K562 (cell line): ENCODE results near the gene HIVEP2.

Experiments used
- CEBPB ChIP-seq: fragments of 450-650 bp; IDR thresholded peaks from 2 replicates; pipeline ENCODE4 v1.6.1; 2016; ENCODE audit warnings: missing genetic modification characterization, missing compliant biosample characterization
- HOXB6 ChIP-seq: fragments of 250-450 bp; sonication (Bioruptor Pico); IDR thresholded peaks from 2 replicates; pipeline ENCODE4 v1.5.1; 2022; ENCODE audit warnings: mild to moderate bottlenecking, borderline replicate concordance
- MAFF ChIP-seq: IDR thresholded peaks from 2 replicates; pipeline ENCODE4 v1.6.1; 2012; ENCODE audit warnings: low read length, improper control_type of control experiment
- MYC ChIP-seq, 2 experiments: fragments of 250-450 bp in 1 of 2; sonication (Bioruptor Pico) in 1 of 2; IDR thresholded peaks; 2 replicates each; pipeline versions ENCODE4 v1.5.1 to v1.6.1; 2012 to 2021; ENCODE audit warnings: low read depth in 2 of 2, borderline replicate concordance in 1 of 2, improper control_type of control experiment in 1 of 2, low read length in 1 of 2, mild to moderate bottlenecking in 1 of 2, moderate library complexity in 1 of 2
- NR2C2 ChIP-seq, 2 experiments: fragments of 200-800 bp in 1 of 2; sonication (Bioruptor generic) in 1 of 2; sonication (generic) in 1 of 2; formaldehyde crosslinking in 1 of 2; IDR thresholded peaks; 2 replicates each; pipeline versions ENCODE4 v1.6.1 to v1.8.0; 2016 to 2022; ENCODE audit warnings: mild to moderate bottlenecking in 1 of 2, missing compliant biosample characterization in 1 of 2, missing genetic modification characterization in 1 of 2, missing genetic modification reagents in 1 of 2
- RAD21 ChIP-seq, 2 experiments: fragments of 250-450 bp in 1 of 2; fragments of 450-650 bp in 1 of 2; sonication (Bioruptor Pico) in 1 of 2; formaldehyde crosslinking in 1 of 2; IDR thresholded peaks in 1 of 2; conservative IDR thresholded peaks in 1 of 2; 2 replicates each; pipeline versions ENCODE4 v1.4.0 to v1.8.0; 2020 to 2022; ENCODE audit warnings: mild to moderate bottlenecking in 2 of 2, moderate library complexity in 1 of 2
- RFX5 ChIP-seq: IDR thresholded peaks from 2 replicates; pipeline ENCODE4 v1.6.1; 2011; ENCODE audit warnings: low read depth, mild to moderate bottlenecking, improper control_type of control experiment, low read length
- SP1 ChIP-seq: sonication (generic); formaldehyde crosslinking; IDR thresholded peaks from 2 replicates; pipeline ENCODE4 v1.8.1; 2022; ENCODE audit warnings: mild to moderate bottlenecking, missing genetic modification reagents
- ZNF184 ChIP-seq: sonication (generic); formaldehyde crosslinking; IDR thresholded peaks from 2 replicates; pipeline ENCODE4 v1.5.0; 2020; ENCODE audit warnings: missing genetic modification reagents
- TF ChIP-seq, protein P1 (sequence below), 3 experiments: IDR thresholded peaks in 2 of 3; conservative IDR thresholded peaks in 1 of 3; 2 replicates each; pipeline ENCODE4 v1.5.1; 2011 to 2012; ENCODE audit warnings: low read length in 3 of 3, mild to moderate bottlenecking in 3 of 3, control low read depth in 2 of 3, improper control_type of control experiment in 1 of 3, inconsistent platforms in 1 of 3, low read depth in 1 of 3, mixed read lengths in 1 of 3, moderate library complexity in 1 of 3; ENCODE audit not compliant: insufficient read depth in 2 of 3
- TF ChIP-seq, protein P2 (sequence below): fragments of 450-650 bp; conservative IDR thresholded peaks from 2 replicates; pipeline ENCODE4 v1.6.1; 2016; ENCODE audit warnings: missing genetic modification characterization, low read depth, mild to moderate bottlenecking, control low read depth, missing compliant biosample characterization
- TF ChIP-seq, protein P3 (sequence below), 2 experiments: fragments of 200-800 bp in 1 of 2; sonication (Bioruptor generic) in 1 of 2; sonication (generic) in 1 of 2; formaldehyde crosslinking in 1 of 2; IDR thresholded peaks in 1 of 2; conservative IDR thresholded peaks in 1 of 2; 2 replicates each; pipeline versions ENCODE4 v1.5.0 to v1.6.1; 2016 to 2020; ENCODE audit warnings: missing compliant biosample characterization in 1 of 2, missing genetic modification characterization in 1 of 2, missing genetic modification reagents in 1 of 2
- TF ChIP-seq, protein P4 (sequence below): conservative IDR thresholded peaks from 2 replicates; pipeline ENCODE4 v1.6.1; 2011; ENCODE audit warnings: low read depth, mild to moderate bottlenecking, low read length; ENCODE audit not compliant: control insufficient read depth
- TF ChIP-seq, protein P5 (sequence below): fragments of 450-650 bp; IDR thresholded peaks from 2 replicates; pipeline ENCODE4 v1.6.1; 2017; ENCODE audit warnings: mild to moderate bottlenecking, moderate library complexity

DNA sequence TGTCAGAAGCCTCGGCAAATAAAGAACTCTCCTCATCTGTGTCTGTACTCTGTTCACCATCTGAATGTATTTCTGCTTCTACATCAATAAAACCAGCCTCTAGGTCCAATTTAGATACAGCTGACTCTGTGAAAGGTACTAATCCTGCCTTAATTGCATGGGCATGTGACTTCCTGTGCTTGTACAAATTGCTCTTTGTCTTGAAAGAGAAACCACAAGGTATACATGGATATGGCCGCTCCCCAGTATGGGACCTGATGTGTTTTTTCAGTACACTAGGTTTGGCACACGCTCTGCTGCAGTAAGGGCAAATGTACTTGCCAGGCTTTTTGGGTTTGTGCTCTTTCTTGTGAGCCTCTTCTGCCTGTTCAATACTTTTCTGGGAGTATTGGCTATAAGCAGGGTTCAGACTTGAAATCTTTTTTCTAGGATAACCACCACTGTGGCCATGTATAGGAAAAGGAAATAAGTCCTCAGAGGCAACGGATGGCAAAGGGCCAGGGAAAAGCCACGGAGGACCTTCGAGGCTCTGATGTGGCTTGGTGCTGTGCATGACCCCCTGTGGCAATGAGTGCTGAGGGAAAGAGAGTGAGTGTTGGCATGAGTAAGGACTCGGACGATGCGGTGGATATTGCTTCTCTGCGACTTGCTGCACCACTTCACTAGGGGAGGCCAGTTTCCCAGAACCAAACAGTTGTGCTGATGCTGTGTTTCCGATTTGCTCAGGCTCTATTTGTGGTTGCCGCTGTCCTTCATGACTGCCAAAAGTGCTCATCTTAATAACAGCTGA is 170.9 kb downstream of the HIVEP2 start:
- TF ChIP-seq CEBPB (tag), result no peak
- no peak for TF ChIP-seq NR2C2 (CRISPR knock-in tag; IDR thresholded peaks at IDR 0.05)
- no peak for TF ChIP-seq NR2C2 (tag; IDR thresholded peaks at IDR 0.05)
- no peak for TF ChIP-seq MAFF
- no peak for TF ChIP-seq SP1 (CRISPR knock-in tag)
- TF ChIP-seq, protein P1, sequence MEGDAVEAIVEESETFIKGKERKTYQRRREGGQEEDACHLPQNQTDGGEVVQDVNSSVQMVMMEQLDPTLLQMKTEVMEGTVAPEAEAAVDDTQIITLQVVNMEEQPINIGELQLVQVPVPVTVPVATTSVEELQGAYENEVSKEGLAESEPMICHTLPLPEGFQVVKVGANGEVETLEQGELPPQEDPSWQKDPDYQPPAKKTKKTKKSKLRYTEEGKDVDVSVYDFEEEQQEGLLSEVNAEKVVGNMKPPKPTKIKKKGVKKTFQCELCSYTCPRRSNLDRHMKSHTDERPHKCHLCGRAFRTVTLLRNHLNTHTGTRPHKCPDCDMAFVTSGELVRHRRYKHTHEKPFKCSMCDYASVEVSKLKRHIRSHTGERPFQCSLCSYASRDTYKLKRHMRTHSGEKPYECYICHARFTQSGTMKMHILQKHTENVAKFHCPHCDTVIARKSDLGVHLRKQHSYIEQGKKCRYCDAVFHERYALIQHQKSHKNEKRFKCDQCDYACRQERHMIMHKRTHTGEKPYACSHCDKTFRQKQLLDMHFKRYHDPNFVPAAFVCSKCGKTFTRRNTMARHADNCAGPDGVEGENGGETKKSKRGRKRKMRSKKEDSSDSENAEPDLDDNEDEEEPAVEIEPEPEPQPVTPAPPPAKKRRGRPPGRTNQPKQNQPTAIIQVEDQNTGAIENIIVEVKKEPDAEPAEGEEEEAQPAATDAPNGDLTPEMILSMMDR (IDR thresholded peaks at IDR 0.05 in 2 of 3, conservative IDR thresholded peaks at IDR 0.05 in 1 of 3; ENCODE audit: insufficient read depth in 2 of 3, low read depth in 1 of 3, low read length in 3 of 3), result no peak
- no peak for TF ChIP-seq RFX5
- no peak for TF ChIP-seq HOXB6 (CRISPR knock-in tag)
- no peak for TF ChIP-seq RAD21 (CRISPR knock-in tag; conservative IDR thresholded peaks at IDR 0.05 in 1 of 2, IDR thresholded peaks at IDR 0.05 in 1 of 2)
- TF ChIP-seq, protein P2, sequence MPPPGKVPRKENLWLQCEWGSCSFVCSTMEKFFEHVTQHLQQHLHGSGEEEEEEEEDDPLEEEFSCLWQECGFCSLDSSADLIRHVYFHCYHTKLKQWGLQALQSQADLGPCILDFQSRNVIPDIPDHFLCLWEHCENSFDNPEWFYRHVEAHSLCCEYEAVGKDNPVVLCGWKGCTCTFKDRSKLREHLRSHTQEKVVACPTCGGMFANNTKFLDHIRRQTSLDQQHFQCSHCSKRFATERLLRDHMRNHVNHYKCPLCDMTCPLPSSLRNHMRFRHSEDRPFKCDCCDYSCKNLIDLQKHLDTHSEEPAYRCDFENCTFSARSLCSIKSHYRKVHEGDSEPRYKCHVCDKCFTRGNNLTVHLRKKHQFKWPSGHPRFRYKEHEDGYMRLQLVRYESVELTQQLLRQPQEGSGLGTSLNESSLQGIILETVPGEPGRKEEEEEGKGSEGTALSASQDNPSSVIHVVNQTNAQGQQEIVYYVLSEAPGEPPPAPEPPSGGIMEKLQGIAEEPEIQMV, result no peak
- TF ChIP-seq, protein P3, sequence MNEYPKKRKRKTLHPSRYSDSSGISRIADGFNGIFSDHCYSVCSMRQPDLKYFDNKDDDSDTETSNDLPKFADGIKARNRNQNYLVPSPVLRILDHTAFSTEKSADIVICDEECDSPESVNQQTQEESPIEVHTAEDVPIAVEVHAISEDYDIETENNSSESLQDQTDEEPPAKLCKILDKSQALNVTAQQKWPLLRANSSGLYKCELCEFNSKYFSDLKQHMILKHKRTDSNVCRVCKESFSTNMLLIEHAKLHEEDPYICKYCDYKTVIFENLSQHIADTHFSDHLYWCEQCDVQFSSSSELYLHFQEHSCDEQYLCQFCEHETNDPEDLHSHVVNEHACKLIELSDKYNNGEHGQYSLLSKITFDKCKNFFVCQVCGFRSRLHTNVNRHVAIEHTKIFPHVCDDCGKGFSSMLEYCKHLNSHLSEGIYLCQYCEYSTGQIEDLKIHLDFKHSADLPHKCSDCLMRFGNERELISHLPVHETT (CRISPR knock-in tag; conservative IDR thresholded peaks at IDR 0.05 in 1 of 2, IDR thresholded peaks at IDR 0.05 in 1 of 2), result no peak
- no peak for TF ChIP-seq ZNF184 (CRISPR knock-in tag)
- TF ChIP-seq MYC (IDR thresholded peaks at IDR 0.05; ENCODE audit: low read depth, low read length), result no peak
- TF ChIP-seq MYC (CRISPR knock-in tag; IDR thresholded peaks at IDR 0.05; ENCODE audit: borderline replicate concordance, low read depth), result no peak
- TF ChIP-seq, protein P4, sequence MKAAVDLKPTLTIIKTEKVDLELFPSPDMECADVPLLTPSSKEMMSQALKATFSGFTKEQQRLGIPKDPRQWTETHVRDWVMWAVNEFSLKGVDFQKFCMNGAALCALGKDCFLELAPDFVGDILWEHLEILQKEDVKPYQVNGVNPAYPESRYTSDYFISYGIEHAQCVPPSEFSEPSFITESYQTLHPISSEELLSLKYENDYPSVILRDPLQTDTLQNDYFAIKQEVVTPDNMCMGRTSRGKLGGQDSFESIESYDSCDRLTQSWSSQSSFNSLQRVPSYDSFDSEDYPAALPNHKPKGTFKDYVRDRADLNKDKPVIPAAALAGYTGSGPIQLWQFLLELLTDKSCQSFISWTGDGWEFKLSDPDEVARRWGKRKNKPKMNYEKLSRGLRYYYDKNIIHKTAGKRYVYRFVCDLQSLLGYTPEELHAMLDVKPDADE, result no peak
- TF ChIP-seq, protein P5, sequence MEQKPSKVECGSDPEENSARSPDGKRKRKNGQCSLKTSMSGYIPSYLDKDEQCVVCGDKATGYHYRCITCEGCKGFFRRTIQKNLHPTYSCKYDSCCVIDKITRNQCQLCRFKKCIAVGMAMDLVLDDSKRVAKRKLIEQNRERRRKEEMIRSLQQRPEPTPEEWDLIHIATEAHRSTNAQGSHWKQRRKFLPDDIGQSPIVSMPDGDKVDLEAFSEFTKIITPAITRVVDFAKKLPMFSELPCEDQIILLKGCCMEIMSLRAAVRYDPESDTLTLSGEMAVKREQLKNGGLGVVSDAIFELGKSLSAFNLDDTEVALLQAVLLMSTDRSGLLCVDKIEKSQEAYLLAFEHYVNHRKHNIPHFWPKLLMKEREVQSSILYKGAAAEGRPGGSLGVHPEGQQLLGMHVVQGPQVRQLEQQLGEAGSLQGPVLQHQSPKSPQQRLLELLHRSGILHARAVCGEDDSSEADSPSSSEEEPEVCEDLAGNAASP, result no peak
